WTC11 (cell line): Measurements from ENCODE around the gene ACADVL. TPM values are rescaled to one million over a fixed set of nuclear protein-coding genes. Genes with fewer than 3 reads are reported as not detected.

Source experiments
- ATAC-seq: fragments of 200-7000 bp; cut with Tn5 transposase; 2 replicates; pipeline ENCODE4 v1.10.0; 2021; ENCODE audit warnings: mild to moderate bottlenecking, moderate library complexity
- CTCF ChIA-PET: fragments of 300-600 bp; sonication (Branson Sonifier 250); formaldehyde crosslinking; loops from one replicate; lab custom pipeline; 2021; ENCODE audit warnings: antibody characterized with exemption; lab: Charles Lee
- POLR2A ChIA-PET: fragments of 350-600 bp; sonication (Branson Sonifier 250); formaldehyde crosslinking; loops from one replicate; lab custom pipeline; 2021; ENCODE audit warnings: antibody characterized with exemption; lab: Charles Lee
- DNase-seq: peaks from one replicate; pipeline ENCODE4 v3.0.0; 2021; ENCODE audit warnings: low spot score
- H3K27ac Mint-ChIP-seq: 2 replicates; pipeline ENCODE4 v1.8.0; 2021; ENCODE audit warnings: mixed read lengths
- H3K27me3 Mint-ChIP-seq: 2 replicates; pipeline ENCODE4 v1.8.0; 2021; ENCODE audit warnings: low read depth, mild to moderate bottlenecking, moderate library complexity, mixed read lengths
- H3K36me3 Mint-ChIP-seq: 2 replicates; pipeline ENCODE4 v1.8.0; 2021; ENCODE audit warnings: mixed read lengths
- H3K4me1 Mint-ChIP-seq: 2 replicates; pipeline ENCODE4 v1.8.0; 2022; ENCODE audit warnings: mixed read lengths
- H3K4me3 Mint-ChIP-seq: 2 replicates; pipeline ENCODE4 v1.8.0; 2021; ENCODE audit warnings: mild to moderate bottlenecking, moderate library complexity, mixed read lengths
- H3K9me3 Mint-ChIP-seq: 2 replicates; pipeline ENCODE4 v1.8.0; 2021; ENCODE audit warnings: mixed read lengths
- AFF4 ChIP-seq: sonication (generic); formaldehyde crosslinking; IDR thresholded peaks from 2 replicates; pipeline ENCODE4 v1.8.1; 2023; ENCODE audit warnings: mild to moderate bottlenecking, missing genetic modification reagents, borderline replicate concordance
- ARID4B ChIP-seq: sonication (generic); formaldehyde crosslinking; IDR thresholded peaks from 2 replicates; pipeline ENCODE4 v1.8.0; 2023; ENCODE audit warnings: missing genetic modification reagents, mild to moderate bottlenecking, borderline replicate concordance
- E2F5 ChIP-seq: sonication (generic); formaldehyde crosslinking; IDR thresholded peaks from 2 replicates; pipeline ENCODE4 v1.8.1; 2022; ENCODE audit warnings: mild to moderate bottlenecking, moderate library complexity, missing genetic modification reagents
- FOXK1 ChIP-seq: sonication (generic); formaldehyde crosslinking; IDR thresholded peaks from 2 replicates; pipeline ENCODE4 v1.8.0; 2022; ENCODE audit warnings: mild to moderate bottlenecking, moderate library complexity, missing genetic modification reagents
- HMGA2 ChIP-seq: fragments of 250-450 bp; sonication (Bioruptor Pico); IDR thresholded peaks from 2 replicates; pipeline ENCODE4 v1.4.0; 2021; ENCODE audit warnings: mild to moderate bottlenecking, moderate library complexity
- MYBL2 ChIP-seq: sonication (generic); formaldehyde crosslinking; IDR thresholded peaks from 2 replicates; pipeline ENCODE4 v1.8.1; 2023; ENCODE audit warnings: mild to moderate bottlenecking, moderate library complexity, missing genetic modification reagents
- PRDM15 ChIP-seq: sonication (generic); formaldehyde crosslinking; IDR thresholded peaks from 2 replicates; pipeline ENCODE4 v1.8.0; 2022; ENCODE audit warnings: missing genetic modification reagents
- SMAD3 ChIP-seq: sonication (generic); formaldehyde crosslinking; IDR thresholded peaks from 2 replicates; pipeline ENCODE4 v1.8.0; 2022; ENCODE audit warnings: missing genetic modification reagents, mild to moderate bottlenecking, borderline replicate concordance
- SP1 ChIP-seq: sonication (generic); formaldehyde crosslinking; conservative IDR thresholded peaks from 2 replicates; pipeline ENCODE4 v1.8.1; 2022; ENCODE audit warnings: missing genetic modification reagents
- USF2 ChIP-seq: sonication (generic); formaldehyde crosslinking; IDR thresholded peaks from 2 replicates; pipeline ENCODE4 v1.8.1; 2023; ENCODE audit warnings: mild to moderate bottlenecking, missing genetic modification reagents, moderate library complexity
- ZBTB21 ChIP-seq: sonication (generic); formaldehyde crosslinking; IDR thresholded peaks from 2 replicates; pipeline ENCODE4 v1.8.1; 2023; ENCODE audit warnings: mild to moderate bottlenecking, missing genetic modification reagents, borderline replicate concordance
- ZNF512 ChIP-seq: sonication (generic); formaldehyde crosslinking; IDR thresholded peaks from 2 replicates; pipeline ENCODE4 v1.8.1; 2022; ENCODE audit warnings: missing genetic modification reagents, borderline replicate concordance
- total RNA-seq: library from RNA; stranded (reverse); gene quantifications from 3 replicates; pipeline ENCODE4 v1.2.3, GENCODE V29; 2021
- TF ChIP-seq, protein P1 (sequence below): sonication (generic); formaldehyde crosslinking; IDR thresholded peaks from 2 replicates; pipeline ENCODE4 v1.8.0; 2022; ENCODE audit warnings: mild to moderate bottlenecking, missing genetic modification reagents
- TF ChIP-seq, protein P2 (sequence below): sonication (generic); formaldehyde crosslinking; IDR thresholded peaks from 2 replicates; pipeline ENCODE4 v1.8.1; 2023; ENCODE audit warnings: mild to moderate bottlenecking, missing genetic modification reagents
- TF ChIP-seq, protein P3 (sequence below): sonication (generic); formaldehyde crosslinking; IDR thresholded peaks from 2 replicates; pipeline ENCODE4 v1.8.0; 2022; ENCODE audit warnings: mild to moderate bottlenecking, missing genetic modification reagents

ACADVL gene
- total RNA-seq, 1 experiment from 2014 or later: 236 TPM

GRCh38 chr17:7260651-7261378, 41.1 kb downstream of the ACADVL start:
- ChIA-PET CTCF (interaction anchor here (1.1 to 1.2 kb wide), 3 partner anchors 12 to 36 kb away, joined by 3 to 4 read pairs (median 4); no protein-coding TSS in a partner anchor), POLR2A (interaction anchor here (1.1 to 1.2 kb wide), 2 partner anchors 20 to 41 kb away, joined by 3 to 9 read pairs; partner anchors contain the start of genes ACADVL and DLG4)
- Mint-ChIP-seq H3K4me3 (peak overlapping the region; percentile 78), H3K36me3 (peaks cover 15% of the 10 kb centered on the region), H3K27ac (peak overlapping the region; percentile 94), H3K27me3 (no peaks in the 10 kb centered on the region), H3K4me1 (peaks cover 18% of the 10 kb centered on the region), H3K9me3 (no peaks in the 10 kb centered on the region)
- DNase-seq (peak; percentile 89), ATAC-seq (peak; percentile 27)
- TF ChIP-seq ZBTB21: 0 out of 2 replicates have a peak, but pooled peaks have one; percentile 24
- peak; percentile 24; the same call in 1 of the 2 replicates for TF ChIP-seq E2F5 (CRISPR knock-in tag)
- 0 out of 2 replicates have a peak, but pooled peaks have one; percentile 46 for TF ChIP-seq SMAD3 (CRISPR knock-in tag)
- no peak; the same call in none of the 2 replicates for TF ChIP-seq ARID4B (CRISPR knock-in tag)
- TF ChIP-seq HMGA2: no peak
- TF ChIP-seq PRDM15 (CRISPR knock-in tag): peak; percentile 53; the same call in 1 of the 2 replicates
- peak; percentile 32; the same call in 1 of the 2 replicates for TF ChIP-seq SP1
- no peak for TF ChIP-seq ZNF512
- TF ChIP-seq, protein P1, sequence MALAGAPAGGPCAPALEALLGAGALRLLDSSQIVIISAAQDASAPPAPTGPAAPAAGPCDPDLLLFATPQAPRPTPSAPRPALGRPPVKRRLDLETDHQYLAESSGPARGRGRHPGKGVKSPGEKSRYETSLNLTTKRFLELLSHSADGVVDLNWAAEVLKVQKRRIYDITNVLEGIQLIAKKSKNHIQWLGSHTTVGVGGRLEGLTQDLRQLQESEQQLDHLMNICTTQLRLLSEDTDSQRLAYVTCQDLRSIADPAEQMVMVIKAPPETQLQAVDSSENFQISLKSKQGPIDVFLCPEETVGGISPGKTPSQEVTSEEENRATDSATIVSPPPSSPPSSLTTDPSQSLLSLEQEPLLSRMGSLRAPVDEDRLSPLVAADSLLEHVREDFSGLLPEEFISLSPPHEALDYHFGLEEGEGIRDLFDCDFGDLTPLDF (CRISPR knock-in tag): 0 out of 2 replicates have a peak, but pooled peaks have one; percentile 13
- TF ChIP-seq USF2 (CRISPR knock-in tag): 0 out of 2 replicates have a peak, but pooled peaks have one; percentile 6
- TF ChIP-seq, protein P2, sequence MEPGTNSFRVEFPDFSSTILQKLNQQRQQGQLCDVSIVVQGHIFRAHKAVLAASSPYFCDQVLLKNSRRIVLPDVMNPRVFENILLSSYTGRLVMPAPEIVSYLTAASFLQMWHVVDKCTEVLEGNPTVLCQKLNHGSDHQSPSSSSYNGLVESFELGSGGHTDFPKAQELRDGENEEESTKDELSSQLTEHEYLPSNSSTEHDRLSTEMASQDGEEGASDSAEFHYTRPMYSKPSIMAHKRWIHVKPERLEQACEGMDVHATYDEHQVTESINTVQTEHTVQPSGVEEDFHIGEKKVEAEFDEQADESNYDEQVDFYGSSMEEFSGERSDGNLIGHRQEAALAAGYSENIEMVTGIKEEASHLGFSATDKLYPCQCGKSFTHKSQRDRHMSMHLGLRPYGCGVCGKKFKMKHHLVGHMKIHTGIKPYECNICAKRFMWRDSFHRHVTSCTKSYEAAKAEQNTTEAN (CRISPR knock-in tag): 0 out of 2 replicates have a peak, but pooled peaks have one; percentile 41
- TF ChIP-seq, protein P3, sequence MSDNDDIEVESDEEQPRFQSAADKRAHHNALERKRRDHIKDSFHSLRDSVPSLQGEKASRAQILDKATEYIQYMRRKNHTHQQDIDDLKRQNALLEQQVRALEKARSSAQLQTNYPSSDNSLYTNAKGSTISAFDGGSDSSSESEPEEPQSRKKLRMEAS (CRISPR knock-in tag): peak; percentile 62; the same call in 1 of the 2 replicates
- peak; percentile 34; the same call in 1 of the 2 replicates for TF ChIP-seq AFF4 (CRISPR knock-in tag)
- peak; percentile 11; the same call in 1 of the 2 replicates for TF ChIP-seq FOXK1
- peak; percentile 63; the same call in 1 of the 2 replicates for TF ChIP-seq MYBL2 (CRISPR knock-in tag)
